ENCODE measurements around the gene SLC4A7.

DNA sequence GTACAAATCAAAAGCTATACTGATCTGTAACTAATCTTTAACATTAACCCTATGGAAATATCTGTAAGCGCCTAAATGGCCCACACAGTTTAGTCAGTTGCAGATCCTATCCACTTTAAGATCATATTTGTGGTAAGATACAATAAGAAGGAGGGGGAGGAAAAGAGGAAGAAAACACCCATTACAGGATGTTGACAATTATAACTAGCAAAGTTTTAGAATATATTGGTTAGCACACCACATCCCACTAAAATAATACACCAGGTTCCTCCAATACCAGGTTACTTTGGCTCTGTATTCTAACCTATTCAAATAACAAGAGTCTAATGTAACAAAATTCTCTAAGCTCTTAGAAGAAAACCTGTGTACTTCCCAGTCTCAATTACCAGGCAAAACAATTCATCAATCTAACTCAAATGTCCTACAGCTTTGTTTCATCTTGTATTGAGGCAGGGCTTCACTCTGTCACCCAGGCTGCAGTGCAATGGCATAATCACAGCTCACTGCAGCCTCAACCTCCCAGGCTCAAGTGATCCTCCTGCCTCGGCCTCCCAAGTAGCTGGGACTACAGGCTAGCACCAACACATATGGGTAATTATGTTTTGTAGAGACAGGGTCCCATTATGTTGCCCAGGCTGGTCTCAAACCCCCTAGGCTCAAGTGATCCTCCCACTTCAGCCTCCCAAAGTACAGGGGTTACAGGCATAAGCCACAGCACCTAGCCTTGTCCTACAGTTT is 4.2 kb downstream of the SLC4A7 start:
- TF ChIP-seq EZH2 (IDR thresholded peaks at IDR 0.05; ENCODE audit: low read depth) = no peak
- TF ChIP-seq, protein P1, sequence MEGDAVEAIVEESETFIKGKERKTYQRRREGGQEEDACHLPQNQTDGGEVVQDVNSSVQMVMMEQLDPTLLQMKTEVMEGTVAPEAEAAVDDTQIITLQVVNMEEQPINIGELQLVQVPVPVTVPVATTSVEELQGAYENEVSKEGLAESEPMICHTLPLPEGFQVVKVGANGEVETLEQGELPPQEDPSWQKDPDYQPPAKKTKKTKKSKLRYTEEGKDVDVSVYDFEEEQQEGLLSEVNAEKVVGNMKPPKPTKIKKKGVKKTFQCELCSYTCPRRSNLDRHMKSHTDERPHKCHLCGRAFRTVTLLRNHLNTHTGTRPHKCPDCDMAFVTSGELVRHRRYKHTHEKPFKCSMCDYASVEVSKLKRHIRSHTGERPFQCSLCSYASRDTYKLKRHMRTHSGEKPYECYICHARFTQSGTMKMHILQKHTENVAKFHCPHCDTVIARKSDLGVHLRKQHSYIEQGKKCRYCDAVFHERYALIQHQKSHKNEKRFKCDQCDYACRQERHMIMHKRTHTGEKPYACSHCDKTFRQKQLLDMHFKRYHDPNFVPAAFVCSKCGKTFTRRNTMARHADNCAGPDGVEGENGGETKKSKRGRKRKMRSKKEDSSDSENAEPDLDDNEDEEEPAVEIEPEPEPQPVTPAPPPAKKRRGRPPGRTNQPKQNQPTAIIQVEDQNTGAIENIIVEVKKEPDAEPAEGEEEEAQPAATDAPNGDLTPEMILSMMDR (conservative IDR thresholded peaks at IDR 0.05) = no peak

All from PC-9 (cell line).